IMR-90 (cell line): Measurements from ENCODE around the gene FAM193A. TPM values are rescaled to one million over a fixed set of nuclear protein-coding genes. Genes with fewer than 3 reads are reported as not detected.

Experiments
- ATAC-seq: fragments of 200-7000 bp; cut with Tn5 transposase; 2 replicates; pipeline ENCODE4 v1.9.1; 2020; ENCODE audit warnings: low read depth, mild to moderate bottlenecking, moderate library complexity
- BruUV-seq: library from RNA; stranded (reverse); fragments of 400-500 nt; replicated peaks from 2 replicates; lab custom pipeline; 2021; lab: Mats Ljungman, UMichigan
- CTCF ChIA-PET: fragments of 300-600 bp; formaldehyde crosslinking; extraction: SDS; loops from one replicate; lab custom pipeline; 2021; ENCODE audit warnings: antibody characterized with exemption; lab: Yijun Ruan, JAX
- POLR2A ChIA-PET: fragments of 300-600 bp; sonication (Branson Sonifier 250); formaldehyde crosslinking; loops from one replicate; lab custom pipeline; 2022; ENCODE audit warnings: antibody characterized with exemption; ENCODE audit not compliant: unreplicated experiment; lab: Charles Lee
- DNase-seq: peaks from one replicate; pipeline ENCODE4 v3.0.0; 2013
- H2AFZ ChIP-seq: replicated peaks from 2 replicates; pipeline ENCODE3; 2013; ENCODE audit warnings: low read length, mild to moderate bottlenecking; ENCODE audit not compliant: poor library complexity
- H2AK5ac ChIP-seq: 2 replicates; pipeline ENCODE4 v1.6.1; 2013; ENCODE audit warnings: low read depth, low read length, inconsistent platforms
- H2AK9ac ChIP-seq: replicated peaks from 2 replicates; pipeline ENCODE3; 2013; ENCODE audit warnings: mild to moderate bottlenecking, low read depth, low read length, moderate library complexity; ENCODE audit not compliant: poor library complexity
- H2BK120ac ChIP-seq: 2 replicates; pipeline ENCODE4 v1.6.1; 2013; ENCODE audit warnings: low read depth, low read length, inconsistent platforms
- H2BK15ac ChIP-seq: 3 replicates; pipeline ENCODE4 v1.6.1; 2013; ENCODE audit warnings: low read depth, low read length, inconsistent platforms
- H2BK20ac ChIP-seq: 2 replicates; pipeline ENCODE4 v1.6.1; 2013; ENCODE audit warnings: low read depth, mild to moderate bottlenecking, inconsistent platforms, low read length, moderate library complexity
- H2BK5ac ChIP-seq: 2 replicates; pipeline ENCODE4 v1.6.1; 2013; ENCODE audit warnings: mild to moderate bottlenecking, low read depth, low read length, inconsistent platforms; ENCODE audit not compliant: poor library complexity, severe bottlenecking
- H3K14ac ChIP-seq: replicated peaks from 2 replicates; pipeline ENCODE4 v1.6.1; 2013; ENCODE audit warnings: low read depth, low read length, inconsistent platforms
- H3K18ac ChIP-seq: 2 replicates; pipeline ENCODE4 v1.6.1; 2013; ENCODE audit warnings: low read depth, low read length, control low read depth
- H3K23ac ChIP-seq: 2 replicates; pipeline ENCODE4 v1.6.1; 2013; ENCODE audit warnings: low read depth, low read length, inconsistent platforms
- H3K27ac ChIP-seq: 2 replicates; pipeline ENCODE4 v1.5.1; 2013; ENCODE audit warnings: mild to moderate bottlenecking, control low read depth, low read length; ENCODE audit not compliant: insufficient read depth
- H3K27me3 ChIP-seq: 2 replicates; pipeline ENCODE4 v1.6.1; 2013; ENCODE audit warnings: low read length; ENCODE audit not compliant: control insufficient read depth, insufficient read depth
- H3K36me3 ChIP-seq: 2 replicates; pipeline ENCODE4 v1.6.1; 2013; ENCODE audit warnings: low read length, mixed read lengths; ENCODE audit not compliant: control insufficient read depth, insufficient read depth
- H3K4ac ChIP-seq: 2 replicates; pipeline ENCODE4 v1.6.1; 2013; ENCODE audit warnings: low read depth, low read length, inconsistent platforms
- H3K4me1 ChIP-seq: 2 replicates; pipeline ENCODE4 v1.6.1; 2013; ENCODE audit warnings: low read length, mixed read lengths; ENCODE audit not compliant: control insufficient read depth, insufficient read depth
- H3K4me2 ChIP-seq: 2 replicates; pipeline ENCODE4 v1.6.1; 2013; ENCODE audit warnings: low read depth, mild to moderate bottlenecking, control low read depth, low read length, moderate library complexity
- H3K4me3 ChIP-seq: 2 replicates; pipeline ENCODE4 v1.5.1; 2013; ENCODE audit warnings: low read depth, mild to moderate bottlenecking, control low read depth, low read length, moderate library complexity; ENCODE audit not compliant: insufficient read depth
- H3K56ac ChIP-seq: 2 replicates; pipeline ENCODE4 v1.6.1; 2013; ENCODE audit warnings: low read length, inconsistent platforms; ENCODE audit not compliant: insufficient read depth; ENCODE audit errors: extremely low read depth
- H3K79me1 ChIP-seq, 2 experiments: 2 replicates each; pipeline ENCODE4 v1.6.1; 2013; ENCODE audit warnings: low read length in 2 of 2, inconsistent platforms in 1 of 2, low read depth in 1 of 2
- H3K9ac ChIP-seq: 2 replicates; pipeline ENCODE4 v1.6.1; 2013; ENCODE audit warnings: low read depth, low read length, control low read depth
- H3K9me1 ChIP-seq: 2 replicates; pipeline ENCODE4 v1.6.1; 2013; ENCODE audit warnings: low read length, inconsistent platforms; ENCODE audit not compliant: insufficient read depth
- H3K9me3 ChIP-seq: 2 replicates; pipeline ENCODE4 v1.6.1; 2013; ENCODE audit warnings: low read length; ENCODE audit not compliant: control insufficient read depth, insufficient read depth
- H4K20me1 ChIP-seq: 2 replicates; pipeline ENCODE4 v1.6.1; 2013; ENCODE audit warnings: low read length, inconsistent platforms; ENCODE audit not compliant: insufficient read depth
- H4K5ac ChIP-seq: 2 replicates; pipeline ENCODE4 v1.6.1; 2013; ENCODE audit warnings: mild to moderate bottlenecking, low read depth, low read length, control low read depth
- H4K8ac ChIP-seq, 2 experiments: 2 replicates each; pipeline ENCODE4 v1.6.1; 2013; ENCODE audit warnings: low read depth in 2 of 2, low read length in 2 of 2, control low read depth in 1 of 2, inconsistent platforms in 1 of 2
- H4K91ac ChIP-seq: 2 replicates; pipeline ENCODE4 v1.6.1; 2013; ENCODE audit warnings: low read depth, low read length, inconsistent platforms; ENCODE audit not compliant: insufficient read depth
- CHD1 ChIP-seq: IDR thresholded peaks from 2 replicates; pipeline ENCODE4 v1.6.1; 2012; ENCODE audit warnings: low read depth, low read length, improper control_type of control experiment
- MAFK ChIP-seq: IDR thresholded peaks from 2 replicates; pipeline ENCODE4 v1.6.1; 2012; ENCODE audit warnings: low read depth, low read length, improper control_type of control experiment
- MAZ ChIP-seq: IDR thresholded peaks from 2 replicates; pipeline ENCODE4 v1.6.1; 2012; ENCODE audit warnings: low read depth, mild to moderate bottlenecking, low read length, improper control_type of control experiment, moderate library complexity, borderline replicate concordance
- MXI1 ChIP-seq: IDR thresholded peaks from 2 replicates; pipeline ENCODE4 v1.6.1; 2012; ENCODE audit warnings: low read depth, mild to moderate bottlenecking, low read length, moderate library complexity, borderline replicate concordance
- NFE2L2 ChIP-seq: fragments of 150-350 bp; IDR thresholded peaks from 2 replicates; pipeline ENCODE4 v1.6.1; 2016; ENCODE audit warnings: low read depth, mild to moderate bottlenecking, low read length
- POLR2A ChIP-seq: IDR thresholded peaks from 2 replicates; pipeline ENCODE4 v1.6.1; 2012; ENCODE audit warnings: mild to moderate bottlenecking, low read depth, low read length
- RAD21 ChIP-seq: IDR thresholded peaks from 2 replicates; pipeline ENCODE4 v1.6.1; 2012; ENCODE audit warnings: low read length, improper control_type of control experiment
- RCOR1 ChIP-seq: IDR thresholded peaks from 2 replicates; pipeline ENCODE4 v1.6.1; 2012; ENCODE audit warnings: mild to moderate bottlenecking, low read length, improper control_type of control experiment; ENCODE audit not compliant: insufficient replicate concordance
- RFX5 ChIP-seq: IDR thresholded peaks from 2 replicates; pipeline ENCODE4 v1.8.0; 2012; ENCODE audit warnings: low read depth, mild to moderate bottlenecking, low read length, moderate library complexity
- SMC3 ChIP-seq: fragments of 150-350 bp; IDR thresholded peaks from 2 replicates; pipeline ENCODE4 v1.6.1; 2016; ENCODE audit warnings: low read depth, mild to moderate bottlenecking, antibody characterized with exemption, low read length, moderate library complexity
- WGBS, 2 experiments: methylation state at CpG; one replicate each; pipeline versions ENCODE4 v1.1.5 to v1.1.7; 2013; ENCODE audit warnings: missing lambda C conversion rate in 2 of 2; ENCODE audit not compliant: insufficient read length in 1 of 2; ENCODE audit errors: extremely low coverage in 2 of 2; 5-methylcytosine and 5-hydroxymethylcytosine counted together
- dilution Hi-C: fragments of 300-500 bp; cut with HindIII; formaldehyde crosslinking; loops from one replicate; pipeline ENCODE4 v1.14.3; 2018; ENCODE audit warnings: low sequenced_read_pairs; ENCODE audit not compliant: unreplicated experiment
- in situ Hi-C: fragments of 300-500 bp; cut with MboI; formaldehyde crosslinking; loops from 3 replicates; pipeline ENCODE4 v1.14.3; 2019; ENCODE audit warnings: low sequenced_read_pairs, inconsistent platforms, mixed read lengths
- intact Hi-C: fragments of 100-400 bp; cut with micrococcal nuclease; formaldehyde crosslinking; loops from 2 replicates; pipeline ENCODE4 v1.10.0; 2022
- polyA plus RNA-seq, 3 experiments: library from polyadenylated mRNA; depleted of rRNA; stranded (reverse); fragments of >200 nt; gene quantifications; 2 replicates each; pipeline ENCODE4 v1.2.3, GENCODE V29; 2012; ENCODE audit warnings: low replicate concordance in 1 of 3
- total RNA-seq: library from RNA; depleted of rRNA; stranded (reverse); fragments of >200 nt; gene quantifications from 2 replicates; pipeline ENCODE4 v1.2.3, GENCODE V29; 2012
- TF ChIP-seq, protein P1 (sequence below): conservative IDR thresholded peaks from 2 replicates; pipeline ENCODE4 v1.5.1; 2012; ENCODE audit warnings: mild to moderate bottlenecking, low read depth, low read length, improper control_type of control experiment
- TF ChIP-seq, protein P2 (sequence below): fragments of 150-350 bp; IDR thresholded peaks from 2 replicates; pipeline ENCODE4 v1.6.1; 2017; ENCODE audit warnings: mild to moderate bottlenecking, antibody characterized with exemption, low read length, low read depth

FAM193A gene
- total and polyA plus RNA-seq, 2 of the 4 experiments (the other 2 are of a cell fraction): 6.8 to 11.0 TPM

DNA sequence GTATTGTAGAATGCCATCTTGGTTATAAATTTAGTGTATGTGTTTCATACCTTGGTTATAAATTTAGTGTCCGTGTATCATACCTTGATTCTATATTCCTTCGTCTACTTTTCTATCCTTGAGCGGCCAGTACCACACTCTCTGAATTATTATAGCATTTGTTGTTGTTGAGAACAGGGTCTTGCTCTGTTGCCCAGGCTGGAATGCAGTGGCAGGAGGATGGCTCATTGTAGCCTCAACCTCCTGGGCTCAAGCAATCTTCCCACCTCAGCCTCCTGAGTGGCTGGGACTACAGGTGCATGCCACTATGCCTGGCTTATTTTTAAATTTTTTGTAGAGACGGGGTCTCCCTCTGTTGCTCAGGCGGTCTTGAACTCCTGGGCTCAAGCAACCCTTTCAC lies 50.1 kb downstream of the FAM193A start:
- Histone ChIP-seq H2BK120ac (no peak overlapping the region), H3K56ac (no peak overlapping the region), H2AK5ac (no peak overlapping the region), H2BK5ac (no peak overlapping the region), H4K91ac (no peak overlapping the region), H3K14ac (no peak overlapping the region), H2BK20ac (no peak overlapping the region), H3K4me1 (peaks cover 21% of the 10 kb centered on the region), H4K20me1 (peaks cover 93% of the 10 kb centered on the region), H3K27ac (no peak overlapping the region), H3K18ac (no peak overlapping the region), H3K36me3 (no peaks in the 10 kb centered on the region), H2AK9ac (no peak overlapping the region), H3K4me2 (no peak overlapping the region), H3K79me1 (peaks cover 22 to 81% of the 10 kb centered on the region in 2 experiments), H3K27me3 (no peaks in the 10 kb centered on the region), H2BK15ac (no peak overlapping the region), H3K4ac (no peak overlapping the region), H2AFZ (no peak overlapping the region), H3K9me3 (no peaks in the 10 kb centered on the region), H4K5ac (no peak overlapping the region), H3K9ac (no peak overlapping the region), H3K4me3 (no peak overlapping the region), H4K8ac (no peak overlapping the region), H3K9me1 (peaks cover 22% of the 10 kb centered on the region), H3K23ac (no peak overlapping the region)
- no peak for DNase-seq
- intact Hi-C loops: loop anchor here (2.0 kb wide), 1 partner anchor 50 kb away; the partner anchor contains the start of gene FAM193A
- WGBS, 2 experiments: 100% methylated on average over 1 of the region's 5 CpGs; no CpG with 5 or more reads in 1 of the 2 experiments
- POLR2A ChIA-PET: no interaction called here
- BruUV-seq: no TSS peak
- in situ Hi-C loops: no loop called here
- CTCF ChIA-PET: no interaction called here
- TF ChIP-seq, protein P1, sequence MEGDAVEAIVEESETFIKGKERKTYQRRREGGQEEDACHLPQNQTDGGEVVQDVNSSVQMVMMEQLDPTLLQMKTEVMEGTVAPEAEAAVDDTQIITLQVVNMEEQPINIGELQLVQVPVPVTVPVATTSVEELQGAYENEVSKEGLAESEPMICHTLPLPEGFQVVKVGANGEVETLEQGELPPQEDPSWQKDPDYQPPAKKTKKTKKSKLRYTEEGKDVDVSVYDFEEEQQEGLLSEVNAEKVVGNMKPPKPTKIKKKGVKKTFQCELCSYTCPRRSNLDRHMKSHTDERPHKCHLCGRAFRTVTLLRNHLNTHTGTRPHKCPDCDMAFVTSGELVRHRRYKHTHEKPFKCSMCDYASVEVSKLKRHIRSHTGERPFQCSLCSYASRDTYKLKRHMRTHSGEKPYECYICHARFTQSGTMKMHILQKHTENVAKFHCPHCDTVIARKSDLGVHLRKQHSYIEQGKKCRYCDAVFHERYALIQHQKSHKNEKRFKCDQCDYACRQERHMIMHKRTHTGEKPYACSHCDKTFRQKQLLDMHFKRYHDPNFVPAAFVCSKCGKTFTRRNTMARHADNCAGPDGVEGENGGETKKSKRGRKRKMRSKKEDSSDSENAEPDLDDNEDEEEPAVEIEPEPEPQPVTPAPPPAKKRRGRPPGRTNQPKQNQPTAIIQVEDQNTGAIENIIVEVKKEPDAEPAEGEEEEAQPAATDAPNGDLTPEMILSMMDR: no peak
- TF ChIP-seq MXI1 (no peak), RFX5 (no peak), SMC3 (no peak), RAD21 (no peak), MAFK (no peak), POLR2A (no peak), NFE2L2 (no peak), RCOR1 (no peak), MAZ (no peak), CHD1 (no peak)
- TF ChIP-seq, protein P2, sequence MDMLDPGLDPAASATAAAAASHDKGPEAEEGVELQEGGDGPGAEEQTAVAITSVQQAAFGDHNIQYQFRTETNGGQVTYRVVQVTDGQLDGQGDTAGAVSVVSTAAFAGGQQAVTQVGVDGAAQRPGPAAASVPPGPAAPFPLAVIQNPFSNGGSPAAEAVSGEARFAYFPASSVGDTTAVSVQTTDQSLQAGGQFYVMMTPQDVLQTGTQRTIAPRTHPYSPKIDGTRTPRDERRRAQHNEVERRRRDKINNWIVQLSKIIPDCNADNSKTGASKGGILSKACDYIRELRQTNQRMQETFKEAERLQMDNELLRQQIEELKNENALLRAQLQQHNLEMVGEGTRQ: no peak
- no peak for ATAC-seq
- dilution Hi-C loops: no loop called here
